Natural killer cell treated with Interleukin-12 subunit alpha and Interleukin-12 subunit beta and Interleukin-15 and Interleukin-18, amount 100 ng/mL, for 72 hours (primary cell): Measurements from ENCODE around the gene DISP3. TPM values are rescaled to one million over a fixed set of nuclear protein-coding genes. Genes with fewer than 3 reads are reported as not detected.
"Not testable (repeated sequence)": the region's sequence is repeated elsewhere in the genome, so short reads cannot be mapped to it uniquely, and the experiment has no call there.

Source experiments
- ATAC-seq, 2 donors: fragments of 150-1000 bp; cut with Tn5 transposase in 1 of 2; sonication (Bioruptor Pico), chemical (Tn5 transposase) in 1 of 2; 2 replicates each; pipeline ENCODE4 v1.10.0; 2021
- DNase-seq: peaks from one replicate; pipeline ENCODE4 v3.0.0; 2022; ENCODE audit warnings: low spot score
- H3K27ac Mint-ChIP-seq, 2 donors: 1 replicate in 1 of 2; 2 replicates in 1 of 2; pipeline ENCODE4 v1.8.0; 2022; ENCODE audit warnings: mixed read lengths in 2 of 2, mild to moderate bottlenecking in 1 of 2, moderate library complexity in 1 of 2
- H3K27me3 Mint-ChIP-seq, 2 donors: 1 replicate in 1 of 2; 2 replicates in 1 of 2; pipeline ENCODE4 v1.8.0; 2022; ENCODE audit warnings: mixed read lengths in 2 of 2
- H3K36me3 Mint-ChIP-seq: one replicate; pipeline ENCODE4 v1.8.0; 2022; ENCODE audit warnings: mixed read lengths
- H3K4me1 Mint-ChIP-seq, 2 donors: 1 replicate in 1 of 2; 2 replicates in 1 of 2; pipeline ENCODE4 v1.8.0; 2022; ENCODE audit warnings: low read depth in 2 of 2, mixed read lengths in 2 of 2, mild to moderate bottlenecking in 1 of 2
- H3K4me3 Mint-ChIP-seq: one replicate; pipeline ENCODE4 v1.8.0; 2022; ENCODE audit warnings: mixed read lengths
- H3K9me3 Mint-ChIP-seq: 2 replicates; pipeline ENCODE4 v1.8.0; 2022; ENCODE audit warnings: mixed read lengths
- total RNA-seq, 2 donors: library from RNA; stranded (reverse); gene quantifications; one replicate each; pipeline ENCODE4 v1.2.3, GENCODE V29; 2022

DISP3 gene
- total RNA-seq, 2 donors from 2014 or later = 0.81 to 1.8 TPM

DNA sequence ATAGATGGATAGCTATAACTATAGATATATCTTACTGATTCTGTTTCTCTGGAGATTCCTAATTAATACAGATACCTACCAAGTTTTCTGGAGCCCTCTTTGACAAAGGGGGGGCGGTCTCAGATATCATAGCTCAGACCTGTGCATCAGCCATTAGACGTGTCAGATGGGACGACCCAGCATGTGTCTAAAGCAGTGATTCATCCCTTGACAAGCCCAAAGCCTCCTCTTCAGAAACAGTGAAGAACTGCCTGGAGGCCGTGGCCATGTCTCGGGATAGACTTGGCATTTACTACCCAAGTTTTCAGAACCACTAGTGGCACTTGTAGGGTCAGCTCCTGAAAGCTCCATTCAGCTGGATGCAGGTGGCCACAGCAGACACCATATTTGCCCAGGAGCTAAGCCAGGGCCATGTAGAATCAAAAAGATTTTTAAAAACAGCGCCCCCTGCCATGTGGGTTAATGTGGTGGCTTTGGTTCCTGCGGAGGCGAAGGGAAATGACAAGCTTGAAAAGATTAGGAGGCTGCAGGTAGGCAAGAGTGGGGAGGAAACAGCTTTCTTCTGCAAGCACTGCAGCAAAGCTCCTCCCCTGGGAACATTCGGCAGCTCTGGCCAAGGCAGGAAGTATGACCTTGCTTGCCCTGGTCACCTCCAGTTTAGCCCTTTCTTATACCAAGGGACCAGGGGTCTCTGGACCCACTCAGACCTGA lies 93.1 kb downstream of the DISP3 start:
- Mint-ChIP-seq H3K4me3 (no peak overlapping the region), H3K36me3 (no peaks in the 10 kb centered on the region), H3K4me1 (peaks cover 0 to 4% of the 10 kb centered on the region in 2 donors), H3K27me3 (peaks cover 7 to 9% of the 10 kb centered on the region in 2 donors), H3K27ac (no peak overlapping the region), H3K9me3 (no peaks in the 10 kb centered on the region)
- no peak for ATAC-seq
- no peak for DNase-seq

DNA sequence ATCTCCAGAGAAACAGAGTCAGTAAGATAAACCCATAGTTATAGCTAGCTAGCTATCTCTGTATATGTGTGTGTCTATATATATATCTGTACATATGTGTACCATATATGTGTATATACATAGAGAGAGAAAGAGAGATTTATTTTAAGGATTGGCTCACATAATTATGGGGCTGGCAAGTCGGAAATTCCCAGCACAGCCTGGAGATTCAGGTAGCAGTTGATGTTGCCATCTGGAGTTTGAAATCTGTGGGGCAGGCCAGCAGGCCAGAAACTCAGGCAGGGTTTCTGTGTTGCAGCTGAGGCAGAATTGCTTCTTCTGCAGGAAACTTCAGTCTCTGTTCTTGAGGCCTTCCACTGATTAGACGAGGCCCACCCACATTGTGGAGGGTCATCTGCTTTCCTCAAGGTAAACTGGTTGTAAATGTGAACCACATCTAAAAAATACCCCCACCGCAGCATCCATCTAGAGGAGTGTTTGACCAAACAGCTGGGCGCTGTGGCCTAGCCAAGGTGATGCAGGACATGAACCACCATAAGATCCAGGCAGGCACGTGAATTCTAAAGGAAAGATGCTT lies 94.2 kb downstream of the DISP3 start:
- no peaks in the 10 kb centered on the region for H3K9me3 Mint-ChIP-seq
- no peak for ATAC-seq
- H3K27me3 Mint-ChIP-seq = peaks cover 11 to 13% of the 10 kb centered on the region in 2 donors
- peaks cover 0 to 4% of the 10 kb centered on the region in 2 donors for H3K4me1 Mint-ChIP-seq
- no peak for DNase-seq
- H3K4me3 Mint-ChIP-seq = no peak overlapping the region
- H3K27ac Mint-ChIP-seq = no peak overlapping the region
- no peaks in the 10 kb centered on the region for H3K36me3 Mint-ChIP-seq

DNA sequence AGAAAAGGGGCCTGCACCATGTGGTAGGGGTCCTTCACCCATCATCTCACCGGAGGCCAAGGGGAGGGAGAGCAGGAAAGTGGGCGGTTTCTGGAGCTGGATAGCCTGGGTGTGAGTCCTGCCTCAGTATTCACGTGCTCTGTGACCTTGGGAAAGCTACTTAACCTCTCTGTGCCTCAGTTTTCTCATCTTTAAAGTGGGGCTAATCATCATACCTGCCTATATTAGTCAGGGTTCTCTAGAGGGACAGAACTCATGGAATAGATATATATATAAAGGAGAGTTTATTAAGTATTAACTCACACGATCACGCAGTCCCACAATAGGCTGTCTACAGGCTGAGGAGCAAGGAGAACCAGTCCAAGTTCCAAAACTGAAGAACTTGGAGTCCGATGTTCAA lies 96.6 kb downstream of the DISP3 start:
- H3K9me3 Mint-ChIP-seq = no peaks in the 10 kb centered on the region
- no peaks in the 10 kb centered on the region for H3K36me3 Mint-ChIP-seq
- H3K27ac Mint-ChIP-seq = no peak overlapping the region
- H3K4me1 Mint-ChIP-seq = peaks cover 0 to 4% of the 10 kb centered on the region in 2 donors
- ATAC-seq (no peak), DNase-seq (no peak)
- no peak overlapping the region for H3K4me3 Mint-ChIP-seq
- H3K27me3 Mint-ChIP-seq = peaks cover 8 to 9% of the 10 kb centered on the region in 2 donors

DNA sequence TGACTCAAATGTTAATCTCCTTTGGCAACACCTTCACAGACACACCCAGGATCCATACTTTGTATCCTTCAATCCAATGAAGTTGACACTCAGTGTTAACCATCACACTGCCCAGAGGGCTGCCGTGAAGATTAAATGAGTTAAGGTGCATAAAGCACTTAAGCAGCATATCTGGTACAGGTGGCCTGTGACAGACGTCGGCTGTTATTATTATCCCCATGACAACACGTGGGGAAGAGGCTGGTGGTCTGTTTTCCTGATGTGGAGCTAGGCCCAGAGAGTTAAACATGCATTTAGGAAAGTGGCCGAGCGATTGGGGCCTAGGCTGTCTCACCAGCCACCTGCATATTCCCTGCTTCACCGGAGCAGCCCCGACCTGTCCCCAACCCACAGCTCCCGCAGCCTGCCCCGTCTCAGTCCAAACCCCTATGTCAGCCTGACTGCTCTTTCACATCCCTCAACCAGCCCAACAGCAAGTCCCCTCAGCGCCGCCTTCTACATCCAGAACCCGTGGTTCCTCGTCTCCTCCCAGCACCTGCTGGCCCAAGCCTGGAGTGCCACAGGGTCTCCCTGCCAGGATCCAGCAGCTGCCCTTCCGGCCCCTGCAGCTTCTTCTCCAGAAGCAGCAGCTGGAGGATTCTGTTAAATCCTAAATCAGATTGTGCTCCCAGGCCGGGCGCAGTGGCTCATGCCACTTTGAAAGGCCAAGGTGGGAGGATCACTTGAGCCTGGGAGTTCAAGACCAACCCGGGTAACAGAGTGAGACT lies 97.3 kb downstream of the DISP3 start:
- Mint-ChIP-seq H3K36me3 (no peaks in the 10 kb centered on the region), H3K9me3 (no peaks in the 10 kb centered on the region)
- no peak for ATAC-seq

DNA sequence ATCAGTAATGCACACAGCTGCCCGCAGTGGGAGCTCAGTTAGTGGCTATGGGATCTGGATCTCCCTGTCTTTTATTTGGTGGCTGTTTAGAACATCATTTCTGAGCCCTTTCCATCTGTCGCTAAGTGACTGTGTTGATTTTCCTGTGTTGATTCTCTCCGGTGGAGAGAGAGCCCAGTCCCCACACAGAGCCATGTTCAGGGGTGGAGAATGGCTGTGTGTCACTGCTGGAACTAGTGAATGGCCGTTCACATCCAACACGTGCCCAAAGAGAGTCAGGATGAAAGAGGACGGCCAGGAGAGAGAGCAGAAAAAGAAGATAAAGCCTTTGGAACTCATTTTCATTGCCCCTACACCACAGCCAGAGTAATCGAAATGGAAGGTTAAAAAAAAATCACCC lies 99.0 kb downstream of the DISP3 start:
- H3K9me3 Mint-ChIP-seq = no peaks in the 10 kb centered on the region
- no peak for DNase-seq
- no peak overlapping the region for H3K4me3 Mint-ChIP-seq
- H3K36me3 Mint-ChIP-seq = no peaks in the 10 kb centered on the region
- no peak for ATAC-seq
- no peak overlapping the region for H3K27ac Mint-ChIP-seq
- peaks cover 17 to 20% of the 10 kb centered on the region in 2 donors for H3K27me3 Mint-ChIP-seq
- no peaks in the 10 kb centered on the region for H3K4me1 Mint-ChIP-seq

More for the DNA sequence above, 97.3 kb downstream of the DISP3 start:
- H3K27ac Mint-ChIP-seq = no peak overlapping the region
- H3K27me3 Mint-ChIP-seq = peaks cover 10% of the 10 kb centered on the region in 2 donors
- DNase-seq = no peak
- no peak overlapping the region for H3K4me3 Mint-ChIP-seq
- H3K4me1 Mint-ChIP-seq = peaks cover 0 to 4% of the 10 kb centered on the region in 2 donors

DNA sequence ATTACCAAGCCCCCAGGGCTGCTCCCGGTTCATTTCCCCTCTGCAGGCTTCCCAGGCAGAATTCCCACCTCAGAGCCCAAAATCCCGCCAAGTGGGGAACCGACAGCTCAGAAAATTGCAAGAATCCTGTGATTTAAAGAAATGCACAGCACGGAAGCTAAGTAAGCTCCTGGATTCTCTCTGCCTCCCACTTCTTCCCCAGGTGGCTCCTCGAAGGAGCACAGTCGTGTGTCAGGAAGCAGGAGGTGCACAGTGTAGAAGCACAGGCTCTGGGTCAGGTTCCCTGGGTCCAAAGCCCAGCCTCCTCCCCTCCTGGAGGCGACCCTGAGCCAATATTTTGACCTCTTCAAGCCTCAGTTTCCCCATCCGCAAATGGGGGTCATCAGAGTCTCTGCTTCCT lies 100.6 kb downstream of the DISP3 start:
- Mint-ChIP-seq H3K4me1 (no peaks in the 10 kb centered on the region), H3K36me3 (no peaks in the 10 kb centered on the region), H3K9me3 (no peaks in the 10 kb centered on the region), H3K27ac (no peak overlapping the region), H3K27me3 (peaks cover 20% of the 10 kb centered on the region in 2 donors), H3K4me3 (no peak overlapping the region)
- ATAC-seq (no peak), DNase-seq (no peak)

DNA sequence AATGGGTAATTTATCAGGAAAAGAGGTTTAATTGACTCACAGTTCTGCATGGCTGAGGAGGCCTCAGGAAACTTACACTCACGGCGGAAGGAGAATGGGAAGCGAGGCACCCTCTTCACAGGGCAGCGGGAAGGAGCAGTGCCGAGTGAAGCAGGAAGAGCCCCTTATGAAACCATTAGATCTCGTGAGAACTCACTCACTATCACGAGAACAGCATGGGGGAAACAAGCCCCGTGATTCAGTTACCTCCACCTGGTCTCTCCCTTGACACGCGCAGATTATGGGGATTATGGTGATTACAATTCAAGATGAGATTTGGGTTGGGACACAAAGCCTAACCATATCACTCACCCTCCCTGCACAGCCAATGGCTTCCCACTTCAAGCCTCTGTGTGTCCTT lies 101.1 kb downstream of the DISP3 start:
- not testable (repeated sequence) for H3K4me1 Mint-ChIP-seq, ATAC-seq, H3K4me3 Mint-ChIP-seq, H3K9me3 Mint-ChIP-seq, H3K27ac Mint-ChIP-seq, H3K36me3 Mint-ChIP-seq, DNase-seq
- peaks cover 21 to 24% of the 10 kb centered on the region in 2 donors for H3K27me3 Mint-ChIP-seq

DNA sequence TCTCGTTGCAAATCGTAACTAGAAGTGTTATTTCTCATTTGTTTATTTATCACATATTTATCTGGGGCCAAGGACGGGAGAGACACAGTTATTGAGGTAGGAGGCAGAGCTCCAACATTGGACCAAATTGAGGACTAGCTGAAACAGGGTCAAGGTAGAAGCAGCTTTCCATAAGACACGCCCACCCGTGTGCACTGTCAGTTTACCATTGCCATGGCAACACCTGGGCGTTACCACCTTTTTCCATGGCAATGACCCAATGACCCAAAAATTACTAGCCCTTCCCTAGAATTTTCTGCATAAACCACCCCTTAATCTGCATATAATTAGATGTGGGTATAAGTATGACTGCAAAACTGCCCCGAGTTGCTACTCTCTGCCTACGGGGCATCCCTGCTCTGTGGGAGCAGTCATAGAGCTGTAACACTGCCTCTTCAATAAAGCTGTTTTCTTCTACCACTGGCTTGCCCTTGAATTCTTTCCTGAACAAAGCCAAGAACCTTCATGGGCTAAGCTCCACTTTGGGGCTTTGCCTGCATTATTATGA lies 102.6 kb downstream of the DISP3 start:
- H3K27me3 Mint-ChIP-seq = peaks cover 20 to 28% of the 10 kb centered on the region in 2 donors
- no peak overlapping the region for H3K27ac Mint-ChIP-seq
- H3K4me1 Mint-ChIP-seq = no peaks in the 10 kb centered on the region
- H3K36me3 Mint-ChIP-seq = no peaks in the 10 kb centered on the region
- DNase-seq (no peak), ATAC-seq (no peak)
- H3K9me3 Mint-ChIP-seq = no peaks in the 10 kb centered on the region
- H3K4me3 Mint-ChIP-seq = no peak overlapping the region

DNA sequence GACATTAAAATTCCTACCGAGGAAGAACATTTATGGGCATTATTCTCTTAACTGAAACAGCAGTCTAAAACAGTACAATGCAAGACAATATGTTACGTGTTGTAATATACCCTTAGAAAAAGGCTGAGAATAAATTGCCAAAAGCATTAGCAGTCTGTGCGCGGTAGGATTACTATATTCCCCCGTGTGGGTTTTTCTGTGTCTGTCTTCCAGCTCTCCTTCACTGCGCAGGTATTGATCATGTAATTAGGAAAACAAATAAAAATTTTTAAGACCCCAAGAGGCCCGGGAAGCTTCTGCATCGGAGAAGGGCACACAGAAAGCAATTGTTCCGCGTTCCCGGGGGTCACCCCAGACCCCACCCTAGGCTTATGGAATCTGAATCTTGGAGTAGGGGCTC lies 106.4 kb downstream of the DISP3 start:
- H3K4me3 Mint-ChIP-seq = no peak overlapping the region
- no peaks in the 10 kb centered on the region for H3K4me1 Mint-ChIP-seq
- ATAC-seq (no peak), DNase-seq (no peak)
- H3K36me3 Mint-ChIP-seq = no peaks in the 10 kb centered on the region
- no peak overlapping the region for H3K27ac Mint-ChIP-seq
- H3K9me3 Mint-ChIP-seq = no peaks in the 10 kb centered on the region
- H3K27me3 Mint-ChIP-seq = peaks cover 25 to 36% of the 10 kb centered on the region in 2 donors

Other genes with a start within 250 kb of the DISP3 start
- gene MTOR, start 216.6 kb upstream of the DISP3 start, total RNA-seq = 10 to 100 TPM; 47.1 to 82.0 TPM
- 10 to 100 TPM; 19.0 to 41.8 TPM for gene UBIAD1, start 206.0 kb upstream of the DISP3 start, total RNA-seq
- 10 to 100 TPM; 13.2 to 16.3 TPM for gene FBXO2, start 175.3 kb downstream of the DISP3 start, total RNA-seq
- gene FBXO44, start 175.7 kb downstream of the DISP3 start, total RNA-seq = 10 to 100 TPM; 45.4 to 49.7 TPM
- 100 to 1,000 TPM in 1 of 2 donors, 10 to 100 TPM in 1; 42.9 to 106 TPM for gene FBXO6, start 185.0 kb downstream of the DISP3 start, total RNA-seq
- 100 to 1,000 TPM; 115 to 153 TPM for gene MAD2L2, start 202.0 kb downstream of the DISP3 start, total RNA-seq
- gene DRAXIN, start 212.6 kb downstream of the DISP3 start, total RNA-seq = 10 to 100 TPM; 29.3 to 41.5 TPM